KBM-7 (cell line): ENCODE measurements around the gene KXD1.
"Not testable (repeated sequence)": the region's sequence is repeated elsewhere in the genome, so short reads cannot be mapped to it uniquely, and the experiment has no call there.

Experiments
- DNase-seq: peaks from one replicate; pipeline ENCODE4 v3.0.0-alpha.2; 2015
- in situ Hi-C: fragments of 300-500 bp; cut with MboI; formaldehyde crosslinking; loops from 2 replicates; pipeline ENCODE4 v1.14.3; 2020; ENCODE audit warnings: low sequenced_read_pairs, low pct_unique_long_range_greater_than_20kb, mixed read lengths

KXD1 gene

DNA sequence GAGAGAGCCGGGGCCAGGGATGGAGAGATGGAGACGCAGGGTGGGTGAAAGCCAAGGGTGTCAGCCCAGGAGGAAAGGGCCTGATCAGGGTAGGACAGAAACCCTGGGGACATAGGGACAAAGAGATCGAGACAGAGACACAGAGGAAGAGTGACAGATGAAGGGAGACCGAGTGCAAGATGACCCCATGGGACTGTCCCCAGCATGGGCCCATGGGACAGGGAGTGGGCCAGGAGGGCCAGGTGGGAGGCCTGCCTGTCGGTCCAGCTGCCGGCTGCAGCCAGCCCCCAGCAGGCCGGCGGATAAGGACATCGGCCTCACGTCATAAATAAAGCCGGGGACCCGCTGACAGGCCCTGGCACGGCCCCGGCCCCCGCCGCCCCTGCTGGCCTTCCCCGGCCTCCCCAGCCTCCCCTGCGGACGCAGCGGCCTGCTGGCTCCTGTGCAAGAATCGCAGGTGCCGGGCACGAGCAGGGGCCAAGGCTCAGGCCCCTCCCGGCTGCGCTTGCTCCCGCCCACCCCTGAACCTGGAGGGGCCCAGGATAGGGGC, 37.2 kb downstream of the KXD1 start:
- in situ Hi-C loops, result no loop called here
- no peak for DNase-seq

- in situ Hi-C loops, result no loop called here
- no peak for DNase-seq
These were observed 37.8 kb downstream of the KXD1 start for GRCh38 chr19:18595475-18595874.

- peak; percentile 54 for DNase-seq
- in situ Hi-C loops, result no loop called here
These were observed 39.1 kb downstream of the KXD1 start for GRCh38 chr19:18596752-18597157.

DNA sequence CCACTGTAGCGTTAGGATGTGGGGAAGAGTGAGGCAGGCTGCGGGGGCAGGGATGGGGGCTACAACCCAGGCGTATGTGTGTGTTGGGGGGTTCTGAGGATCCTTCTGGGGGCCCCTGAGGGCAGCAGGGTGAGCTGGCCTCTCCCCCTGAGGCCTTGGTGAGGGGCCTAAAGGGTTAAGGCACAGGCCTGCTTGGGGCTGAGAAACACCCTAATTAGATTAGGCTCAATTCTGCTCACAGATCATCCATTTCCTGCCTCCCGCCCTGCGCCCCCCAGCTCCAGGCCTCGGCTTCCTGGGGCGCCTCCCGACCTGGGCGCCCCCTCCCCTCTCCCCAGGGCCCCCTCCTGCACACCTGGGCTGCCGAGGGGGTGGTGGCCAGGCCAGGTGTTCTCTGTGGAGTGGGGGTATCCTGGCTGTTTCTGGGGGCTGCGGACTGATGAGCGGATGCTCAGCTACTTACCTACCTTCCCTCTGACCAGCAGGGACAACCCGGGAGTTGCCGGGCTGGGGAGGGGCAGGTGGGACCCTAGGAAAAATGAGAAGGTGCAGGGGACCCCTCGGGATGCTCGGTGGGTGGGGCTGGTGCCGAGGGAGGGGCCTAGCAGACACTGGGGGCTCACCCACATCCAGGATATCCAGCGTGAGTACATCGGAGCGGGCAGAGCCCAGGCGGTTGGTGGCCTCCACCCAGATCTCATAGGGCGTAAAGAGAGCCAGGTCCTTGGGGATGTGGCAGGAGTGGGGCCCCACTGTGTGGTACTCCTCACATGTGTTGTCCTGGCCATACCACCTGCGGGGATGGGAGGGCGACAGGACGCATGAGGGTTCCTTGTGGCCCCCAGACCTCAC, 40.4 kb downstream of the KXD1 start:
- in situ Hi-C loops, result no loop called here
- DNase-seq, result no peak

- in situ Hi-C loops, result no loop called here
These were observed 41.8 kb downstream of the KXD1 start for GRCh38 chr19:18599485-18599884.

DNA sequence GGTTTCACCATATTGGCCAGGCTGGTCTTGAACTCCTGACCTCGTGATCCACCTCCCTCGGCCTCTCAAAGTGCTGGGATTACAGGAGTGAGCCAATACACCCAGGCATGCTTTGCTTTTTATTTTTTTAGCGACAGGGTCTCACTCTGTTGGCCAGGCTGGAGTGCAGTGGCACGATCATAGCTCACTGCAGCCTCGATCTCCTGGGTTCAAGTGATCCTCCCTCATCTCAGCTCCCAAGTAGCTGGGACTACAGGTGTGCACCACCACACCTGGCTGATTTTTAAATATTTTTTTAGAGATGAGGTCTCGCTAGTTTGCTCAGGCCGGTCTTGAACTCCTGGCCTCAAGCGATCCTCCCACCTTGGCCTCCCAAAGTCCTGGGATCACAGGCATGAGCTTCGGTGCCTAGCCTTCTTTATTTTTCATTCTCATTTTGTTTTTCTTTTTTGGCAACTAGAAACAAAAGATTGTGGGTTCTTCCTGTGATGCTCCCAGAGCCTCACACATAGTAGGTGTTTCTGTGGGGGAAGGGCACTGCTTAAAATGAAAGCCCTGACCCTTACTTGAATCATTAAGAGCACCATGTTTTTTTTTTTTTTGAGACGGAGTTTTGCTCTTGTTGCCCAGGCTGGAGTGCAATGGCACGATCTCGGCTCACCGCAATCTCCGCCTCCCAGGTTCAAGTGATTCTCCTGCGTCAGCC, 43.2 kb downstream of the KXD1 start:
- DNase-seq, in situ Hi-C loops: not testable (repeated sequence)

More at GRCh38 chr19:18599485-18599884, 41.8 kb downstream of the KXD1 start:
- no peak for DNase-seq

- in situ Hi-C loops, result no loop called here
- DNase-seq, result no peak
These were observed 44.2 kb downstream of the KXD1 start for GRCh38 chr19:18601875-18602274.

DNA sequence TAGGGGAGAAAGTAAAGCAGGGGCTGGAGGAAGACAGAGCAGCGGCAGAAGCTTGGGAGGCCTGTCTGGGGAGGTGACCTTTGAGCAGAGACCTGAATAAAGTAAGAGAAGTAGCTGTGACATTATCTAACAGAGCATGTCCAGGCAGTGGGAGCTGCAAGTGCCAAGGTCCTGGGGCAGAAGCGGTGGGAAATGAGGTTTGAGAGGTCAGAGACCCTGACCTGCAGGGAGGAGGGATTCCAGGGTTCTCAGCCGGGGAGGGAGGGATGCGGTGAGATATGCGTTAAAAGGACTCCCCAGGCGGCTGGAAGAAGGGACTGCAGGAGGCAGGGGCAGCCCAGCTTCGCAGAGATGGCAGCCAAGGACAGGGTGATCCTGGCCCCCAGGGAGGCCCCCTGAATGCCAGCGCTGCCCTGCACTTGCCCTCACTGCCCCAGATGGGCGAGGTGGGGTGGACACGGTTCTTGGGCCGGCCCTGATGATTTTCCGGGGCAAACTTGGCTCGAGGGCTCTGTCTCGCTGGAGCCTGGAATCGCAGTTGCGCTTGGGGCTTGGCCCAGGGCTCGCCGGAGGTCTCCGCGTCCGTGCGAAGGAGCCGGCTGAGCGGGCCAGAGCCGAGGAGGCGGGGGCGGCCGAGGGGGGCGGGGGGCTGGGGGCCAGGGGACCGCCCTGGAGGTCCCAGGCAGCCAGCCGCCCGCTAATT, 45.7 kb downstream of the KXD1 start:
- DNase-seq, result no peak
- in situ Hi-C loops, result no loop called here

DNA sequence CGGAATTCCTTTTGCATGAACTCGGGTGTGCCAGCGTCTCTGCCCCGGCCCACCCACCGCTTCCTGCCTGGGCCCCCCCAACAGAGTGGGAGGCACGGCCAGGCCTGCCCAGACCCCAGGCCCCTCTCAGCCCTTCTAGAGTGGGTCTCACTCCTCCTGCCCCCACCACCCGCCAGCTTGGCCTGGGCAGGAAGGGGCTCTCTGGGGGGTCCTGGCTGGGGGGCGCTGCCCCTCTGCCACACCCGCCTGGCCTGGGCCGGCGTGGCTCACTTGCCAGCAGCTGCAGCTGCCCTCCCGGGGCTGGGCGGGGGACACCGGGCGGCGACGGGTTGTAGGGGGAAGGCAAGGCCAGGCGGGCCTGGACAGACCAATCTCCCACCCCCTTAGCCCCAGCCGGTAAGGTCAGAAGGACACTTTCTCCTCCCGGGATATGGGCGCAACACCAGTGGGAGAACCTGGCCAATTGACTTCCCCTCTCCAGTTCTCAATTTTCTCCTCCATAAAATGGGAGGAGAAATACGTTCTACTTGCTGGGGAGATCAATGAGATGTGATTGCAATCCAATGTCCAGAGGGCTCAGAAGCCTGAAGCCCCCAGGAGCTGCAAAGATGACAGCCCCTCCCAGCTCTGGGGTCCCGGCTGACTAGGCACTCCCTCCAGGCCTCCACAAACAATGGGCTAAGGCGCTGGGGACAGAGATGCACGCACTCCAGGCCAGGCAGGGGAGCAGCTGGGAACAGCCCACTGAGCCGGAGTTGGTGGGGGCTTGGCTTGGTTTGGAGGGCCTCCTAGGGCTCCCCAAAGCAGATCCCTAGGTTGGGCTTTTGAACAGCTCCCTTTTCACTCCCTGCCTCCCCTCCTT, 46.5 kb downstream of the KXD1 start:
- DNase-seq, result no peak

DNA sequence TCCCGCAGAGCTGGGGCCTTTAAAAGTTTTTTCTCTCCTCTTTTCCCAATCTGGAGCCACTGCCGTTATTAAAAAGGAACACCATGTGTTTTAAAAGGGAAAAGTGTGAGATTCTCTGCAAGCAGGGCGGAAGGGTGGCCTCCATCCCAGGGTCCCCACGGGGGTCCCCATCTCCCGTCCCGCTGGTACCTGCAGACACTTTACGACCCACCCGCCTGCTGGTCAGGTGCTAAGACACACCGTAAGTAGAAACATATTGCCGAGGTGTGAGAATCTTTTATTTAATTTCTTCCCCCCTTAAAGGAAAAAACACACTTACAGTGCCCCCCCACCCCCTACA, 47.1 kb downstream of the KXD1 start:
- no peak for DNase-seq
- in situ Hi-C loops, result no loop called here

More for the DNA sequence above, 46.5 kb downstream of the KXD1 start:
- in situ Hi-C loops, result no loop called here

- in situ Hi-C loops, result no loop called here
- DNase-seq, result no peak
These were observed 47.5 kb downstream of the KXD1 start for GRCh38 chr19:18605196-18605545.

DNA sequence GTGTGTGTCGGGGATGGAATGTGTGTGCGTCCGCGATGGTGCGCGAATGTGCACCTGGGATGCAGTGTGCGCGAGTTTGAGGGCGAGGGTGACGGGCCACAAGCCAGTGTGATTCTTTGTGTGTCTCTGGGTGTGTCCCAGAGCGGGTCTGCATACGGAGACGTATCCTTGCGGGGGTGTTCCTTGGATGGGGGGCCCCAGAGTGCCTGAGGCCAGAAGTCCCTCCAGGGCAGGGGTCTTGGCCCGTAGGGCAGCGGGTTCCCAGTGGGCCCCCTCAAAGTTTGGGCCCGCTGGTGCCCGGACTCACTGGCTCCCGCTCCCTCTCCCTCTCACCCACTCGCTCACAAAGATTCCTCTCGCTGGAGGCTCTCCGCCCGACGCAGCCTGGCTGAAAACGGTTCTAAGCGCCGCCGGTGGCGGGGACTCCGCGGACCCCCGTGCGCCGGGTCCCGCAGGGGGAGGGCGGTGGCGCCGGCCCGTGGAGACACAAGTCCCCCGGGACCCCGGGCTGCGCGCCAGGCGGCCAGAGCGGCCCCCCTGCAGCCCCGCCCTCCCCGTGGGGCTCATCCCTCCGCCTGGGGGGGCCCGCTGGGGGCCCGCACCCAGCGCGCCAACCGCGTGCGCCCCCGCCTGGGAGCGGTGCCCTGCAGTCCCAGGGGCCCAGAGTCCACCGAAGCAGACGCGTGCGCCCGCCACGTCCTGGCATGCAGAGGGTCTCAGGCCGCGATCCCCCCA, 48.0 kb downstream of the KXD1 start:
- DNase-seq, result no peak

DNA sequence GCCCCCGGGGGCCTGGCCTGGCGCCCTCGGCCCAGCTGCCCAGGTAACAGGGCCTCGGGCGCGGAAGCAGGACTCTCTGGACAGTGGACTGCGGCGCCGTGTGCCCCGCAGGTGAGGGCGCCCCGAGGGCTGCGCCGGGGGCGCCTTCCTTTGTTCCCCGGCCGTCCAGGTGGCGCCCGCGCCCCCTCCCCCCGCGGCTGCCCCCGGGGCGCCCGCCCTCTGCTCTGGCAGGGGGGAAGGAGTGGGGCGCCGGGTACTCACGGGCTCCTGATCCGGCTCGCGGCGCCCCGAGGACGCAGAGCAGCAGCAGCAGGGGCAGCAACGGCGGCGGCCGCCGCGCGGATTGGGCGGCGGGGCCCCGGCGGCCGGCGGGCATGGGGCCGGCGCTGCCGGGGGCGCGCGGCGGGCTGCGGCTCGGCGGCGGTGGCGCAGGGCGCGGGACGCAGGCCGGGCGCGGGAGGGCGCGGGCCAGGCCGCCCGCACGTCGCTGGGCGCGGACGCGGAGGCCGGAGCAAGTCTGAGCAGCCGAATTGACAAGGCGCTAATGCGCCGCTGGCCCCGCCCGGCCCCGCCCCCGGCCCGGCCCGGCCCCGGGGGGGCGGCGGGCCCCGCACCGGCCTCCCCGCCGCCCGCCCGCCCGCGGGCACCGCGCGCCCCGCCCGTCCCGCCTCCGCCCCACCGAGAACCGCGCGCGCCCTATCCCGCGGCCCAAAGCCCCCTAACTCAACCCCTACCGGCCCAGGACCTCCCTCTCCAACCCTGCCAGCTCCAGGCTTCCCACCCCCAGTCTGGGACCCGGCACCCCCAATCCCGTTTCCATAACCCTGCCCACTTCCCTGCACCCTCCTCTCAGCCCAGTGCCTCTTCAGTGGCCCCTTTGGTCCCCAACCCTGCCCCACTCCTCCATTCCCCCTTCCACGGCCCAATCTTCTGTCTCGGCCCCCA, 48.9 kb downstream of the KXD1 start, which contains the start of gene CRLF1:
Gene CRLF1, minus strand, starts transcription at position 519 of the 945 bp plus-strand sequence. Its CDS starts 143 bp downstream, at position 376.
- in situ Hi-C loops, result no loop called here
- DNase-seq, result no peak

More for the DNA sequence above, 48.0 kb downstream of the KXD1 start:
- in situ Hi-C loops, result no loop called here

DNA sequence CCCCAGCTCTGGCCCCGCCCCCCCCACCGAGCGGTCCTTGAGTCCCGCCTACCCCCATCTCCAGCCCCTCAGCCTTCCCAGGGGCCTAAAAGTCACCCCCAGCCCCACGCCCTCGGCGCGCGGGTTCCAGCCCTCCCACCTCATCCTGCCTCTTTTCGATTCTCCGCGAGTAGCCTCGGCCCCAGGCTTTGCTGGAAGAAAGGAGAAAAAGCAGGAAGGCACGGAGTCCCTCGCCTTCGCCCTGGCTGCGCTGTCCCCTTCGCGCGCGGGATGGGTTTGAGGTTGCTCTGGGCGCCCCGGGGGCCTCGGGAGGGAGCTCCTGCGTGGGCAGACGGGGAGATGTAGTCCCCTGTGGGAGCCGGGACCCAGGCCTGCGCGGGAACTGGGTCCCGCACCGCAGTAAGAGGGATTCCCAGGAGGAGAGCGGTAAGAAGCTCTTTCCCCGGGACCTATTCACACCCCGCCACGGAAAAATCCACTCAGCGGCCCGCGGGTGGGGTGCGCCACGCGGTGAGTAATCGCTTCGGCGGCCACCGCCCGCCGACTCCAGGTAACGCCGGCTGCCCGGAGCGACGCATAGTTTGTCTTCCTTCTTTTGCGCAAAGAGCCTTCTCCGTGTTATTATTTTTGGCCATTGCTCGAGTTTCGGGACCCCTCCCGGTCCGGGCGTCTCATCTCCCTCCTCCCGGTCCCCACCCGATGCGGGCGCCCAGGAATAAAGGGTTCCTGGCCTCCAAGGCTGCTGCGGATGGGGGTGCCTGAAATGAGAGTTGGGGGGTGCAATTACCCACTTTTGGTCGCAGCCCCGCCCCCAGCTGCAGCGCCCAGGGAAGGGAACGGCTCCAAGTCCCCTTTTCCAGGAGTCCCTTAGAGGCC, 49.8 kb downstream of the KXD1 start:
- DNase-seq, result no peak
- in situ Hi-C loops, result no loop called here

DNA sequence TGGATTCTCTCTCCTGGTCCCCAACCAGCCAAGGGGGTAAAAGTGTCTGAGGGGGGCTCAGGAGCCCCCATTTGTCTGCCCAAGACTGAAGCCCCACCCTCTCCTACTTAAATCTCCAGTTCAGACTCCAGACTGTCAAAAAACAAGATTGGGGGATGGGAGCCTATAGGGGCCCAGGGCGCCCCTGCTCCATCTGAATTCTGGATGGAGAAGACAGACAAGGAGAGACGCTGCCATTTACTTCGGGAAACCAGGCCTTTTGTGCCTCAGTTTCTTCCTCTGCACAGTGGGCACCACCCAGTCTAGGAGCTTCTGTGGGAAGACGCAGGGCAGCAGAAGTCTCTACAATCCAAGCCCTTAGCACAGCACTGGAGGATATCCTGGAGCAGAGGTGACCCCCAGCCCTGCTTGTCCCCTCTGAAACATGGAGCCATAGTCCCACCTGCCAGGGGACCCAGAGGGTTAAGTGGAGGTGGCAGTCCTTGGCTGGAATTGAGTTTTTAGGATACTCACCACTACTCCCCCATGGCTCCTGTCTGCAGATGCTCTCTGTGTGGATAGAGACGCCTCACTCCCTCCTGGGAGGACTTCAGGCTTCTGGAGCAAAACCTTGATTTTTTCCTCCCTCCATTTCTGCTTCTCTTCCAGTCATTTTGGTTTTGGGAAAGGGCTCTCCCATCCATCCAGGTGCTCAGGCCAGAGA, 50.6 kb downstream of the KXD1 start:
- DNase-seq, result no peak
- in situ Hi-C loops, result no loop called here
